SK-N-SH treated with all-trans-retinoic acid at 6 μM for 48 hours (cell line): Measurements from ENCODE around the gene GRAMD1B.

ENCODE experiments used
- ATAC-seq: fragments of 200-7000 bp; cut with Tn5 transposase; 3 replicates; pipeline ENCODE4 v1.9.1; 2020; ENCODE audit warnings: mild to moderate bottlenecking, moderate library complexity
- ARNTL ChIP-seq: fragments of 450-650 bp; formaldehyde crosslinking; IDR thresholded peaks from 2 replicates; pipeline ENCODE4 v1.5.0; 2020; ENCODE audit warnings: low read depth, mild to moderate bottlenecking, moderate library complexity, borderline replicate concordance
- BACH2 ChIP-seq: fragments of 250-450 bp; sonication (Bioruptor Pico); IDR thresholded peaks from 2 replicates; pipeline ENCODE4 v1.9.0; 2021; ENCODE audit warnings: mild to moderate bottlenecking, borderline replicate concordance
- CREB5 ChIP-seq: fragments of 250-450 bp; sonication (Bioruptor Pico); IDR thresholded peaks from 2 replicates; pipeline ENCODE4 v1.5.1; 2020; ENCODE audit warnings: low read depth, mild to moderate bottlenecking, moderate library complexity
- CSDC2 ChIP-seq: fragments of 250-450 bp; sonication (Bioruptor Pico); IDR thresholded peaks from 2 replicates; pipeline ENCODE4 v1.5.0; 2020; ENCODE audit warnings: mild to moderate bottlenecking, moderate library complexity
- CSRNP3 ChIP-seq: fragments of 250-450 bp; sonication (Bioruptor Pico); IDR thresholded peaks from 2 replicates; pipeline ENCODE4 v1.5.1; 2021; ENCODE audit warnings: mild to moderate bottlenecking, moderate library complexity
- ESRRG ChIP-seq: fragments of 250-450 bp; sonication (Bioruptor Pico); IDR thresholded peaks from 2 replicates; pipeline ENCODE4 v1.6.1; 2021; ENCODE audit warnings: mild to moderate bottlenecking
- GLIS3 ChIP-seq: fragments of 250-450 bp; sonication (Bioruptor Pico); IDR thresholded peaks from 2 replicates; pipeline ENCODE4 v1.5.0; 2020; ENCODE audit warnings: mild to moderate bottlenecking, moderate library complexity
- ISL1 ChIP-seq: fragments of 250-450 bp; sonication (Bioruptor Pico); IDR thresholded peaks from 2 replicates; pipeline ENCODE4 v2.1.2; 2022; ENCODE audit warnings: mild to moderate bottlenecking, moderate library complexity
- OSR1 ChIP-seq: fragments of 250-450 bp; sonication (Bioruptor Pico); IDR thresholded peaks from 2 replicates; pipeline ENCODE4 v1.8.0; 2022; ENCODE audit warnings: moderate library complexity, mild to moderate bottlenecking, inconsistent platforms
- POU6F1 ChIP-seq: fragments of 250-450 bp; sonication (Bioruptor Pico); IDR thresholded peaks from 2 replicates; pipeline ENCODE4 v1.8.0; 2021; ENCODE audit warnings: low read depth, mild to moderate bottlenecking, moderate library complexity, borderline replicate concordance
- PPARA ChIP-seq: fragments of 250-450 bp; sonication (Bioruptor Pico); IDR thresholded peaks from 2 replicates; pipeline ENCODE4 v1.5.0; 2020; ENCODE audit warnings: mild to moderate bottlenecking, borderline replicate concordance
- RARB ChIP-seq: fragments of 250-450 bp; sonication (Bioruptor Pico); IDR thresholded peaks from 2 replicates; pipeline ENCODE4 v1.8.0; 2021; ENCODE audit warnings: mild to moderate bottlenecking, moderate library complexity
- SNAI2 ChIP-seq: fragments of 250-450 bp; sonication (Bioruptor Pico); IDR thresholded peaks from 2 replicates; pipeline ENCODE4 v1.5.0; 2020; ENCODE audit warnings: mild to moderate bottlenecking, moderate library complexity
- TCF4 ChIP-seq: fragments of 250-450 bp; sonication (Bioruptor Pico); IDR thresholded peaks from 2 replicates; pipeline ENCODE4 v1.8.0; 2021; ENCODE audit warnings: mild to moderate bottlenecking, moderate library complexity, borderline replicate concordance
- TOX ChIP-seq: fragments of 250-450 bp; sonication (Bioruptor Pico); IDR thresholded peaks from 2 replicates; pipeline ENCODE4 v1.8.0; 2021; ENCODE audit warnings: mild to moderate bottlenecking, moderate library complexity, borderline replicate concordance
- TSHZ2 ChIP-seq: fragments of 250-450 bp; sonication (Bioruptor Pico); IDR thresholded peaks from 2 replicates; pipeline ENCODE4 v1.5.0; 2020; ENCODE audit warnings: mild to moderate bottlenecking, moderate library complexity
- ZC3H10 ChIP-seq: fragments of 250-450 bp; sonication (Bioruptor Pico); IDR thresholded peaks from 2 replicates; pipeline ENCODE4 v1.5.1; 2021; ENCODE audit warnings: mild to moderate bottlenecking, moderate library complexity
- ZFP30 ChIP-seq: fragments of 450-650 bp; formaldehyde crosslinking; IDR thresholded peaks from 2 replicates; pipeline ENCODE4 v1.5.0; 2022; ENCODE audit warnings: mild to moderate bottlenecking, moderate library complexity
- ZNF565 ChIP-seq: fragments of 450-650 bp; formaldehyde crosslinking; conservative IDR thresholded peaks from 2 replicates; pipeline ENCODE4 v1.5.0; 2020; ENCODE audit warnings: low read depth, mild to moderate bottlenecking, moderate library complexity
- ZNF70 ChIP-seq: fragments of 450-650 bp; formaldehyde crosslinking; IDR thresholded peaks from 2 replicates; pipeline ENCODE4 v1.5.0; 2020; ENCODE audit warnings: mild to moderate bottlenecking, moderate library complexity
- ZNF8 ChIP-seq: fragments of 450-650 bp; formaldehyde crosslinking; IDR thresholded peaks from 2 replicates; pipeline ENCODE4 v1.5.0; 2020; ENCODE audit warnings: mild to moderate bottlenecking, moderate library complexity

The GRAMD1B gene

GRCh38 chr11:123535401-123535800, 105.3 kb downstream of the GRAMD1B start (continued):
- TF ChIP-seq TSHZ2 (CRISPR knock-in tag) (no peak), CREB5 (no peak), TOX (no peak), ARNTL (CRISPR knock-in tag) (no peak), TCF4 (CRISPR knock-in tag) (no peak), ZC3H10 (CRISPR knock-in tag) (no peak), PPARA (CRISPR knock-in tag) (no peak), ESRRG (CRISPR knock-in tag) (no peak), CSRNP3 (CRISPR knock-in tag) (no peak), RARB (CRISPR knock-in tag) (no peak)

- no peak for ATAC-seq
- TF ChIP-seq RARB (CRISPR knock-in tag) (no peak), ZC3H10 (CRISPR knock-in tag) (no peak), ESRRG (CRISPR knock-in tag) (no peak), CSDC2 (CRISPR knock-in tag) (no peak), BACH2 (CRISPR knock-in tag) (no peak), TOX (no peak), TCF4 (CRISPR knock-in tag) (no peak), OSR1 (CRISPR knock-in tag) (no peak), ZNF70 (no peak), ARNTL (CRISPR knock-in tag) (no peak), PPARA (CRISPR knock-in tag) (no peak), POU6F1 (CRISPR knock-in tag) (no peak)
These were observed 106.8 kb downstream of the GRAMD1B start for GRCh38 chr11:123536690-123537437.

GRCh38 chr11:123537726-123538125, 107.7 kb downstream of the GRAMD1B start:
- no peak for ATAC-seq
- TF ChIP-seq GLIS3 (CRISPR knock-in tag), result no peak
- no peak for TF ChIP-seq TOX
- no peak for TF ChIP-seq TSHZ2 (CRISPR knock-in tag)
- no peak for TF ChIP-seq ISL1
- no peak for TF ChIP-seq ZC3H10 (CRISPR knock-in tag)
- TF ChIP-seq ZNF8, result no peak
- TF ChIP-seq POU6F1 (CRISPR knock-in tag), result no peak
- TF ChIP-seq ZNF70, result no peak
- TF ChIP-seq ZNF565 (CRISPR knock-in tag), result no peak
- TF ChIP-seq CSRNP3 (CRISPR knock-in tag), result no peak
- no peak for TF ChIP-seq CREB5
- TF ChIP-seq SNAI2 (CRISPR knock-in tag), result no peak
- no peak for TF ChIP-seq ESRRG (CRISPR knock-in tag)
- no peak for TF ChIP-seq ZFP30 (CRISPR knock-in tag)
